ENCODE measurements around the gene BCLAF1.
"Not testable (repeated sequence)": the region's sequence is repeated elsewhere in the genome, so short reads cannot be mapped to it uniquely, and the experiment has no call there.

The BCLAF1 gene

DNA sequence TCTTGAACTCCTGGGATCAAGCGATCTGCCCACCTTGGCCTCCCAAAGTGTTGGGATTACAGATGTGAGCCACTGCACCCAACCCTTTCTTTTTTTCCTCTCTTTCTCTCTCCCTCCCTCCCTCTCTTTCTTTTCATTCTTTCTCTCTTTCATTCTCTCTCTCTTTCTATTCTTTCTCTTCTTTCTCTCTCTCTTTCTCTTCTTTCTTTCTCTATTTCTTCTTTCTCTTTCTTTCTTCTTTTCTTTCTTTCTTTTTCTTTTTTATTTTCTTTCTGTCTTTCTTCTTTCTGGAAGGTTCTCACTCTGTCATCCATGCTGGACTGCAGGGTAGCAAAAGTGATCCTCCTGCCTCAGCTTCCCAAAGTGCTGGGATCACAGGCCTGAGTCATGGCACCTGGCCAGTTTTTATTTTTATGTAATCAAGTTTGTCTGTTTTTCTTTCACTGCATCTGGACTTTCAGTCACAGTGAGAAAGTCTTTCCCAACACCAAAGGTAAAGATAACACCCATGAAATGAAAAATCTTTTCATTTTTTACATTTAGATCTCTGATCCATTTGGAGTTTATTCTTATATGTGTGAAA lies 20.2 kb upstream of the BCLAF1 start:
- no peak for DNase-seq (ENCODE audit: low read depth in 2 of 2)

DNA sequence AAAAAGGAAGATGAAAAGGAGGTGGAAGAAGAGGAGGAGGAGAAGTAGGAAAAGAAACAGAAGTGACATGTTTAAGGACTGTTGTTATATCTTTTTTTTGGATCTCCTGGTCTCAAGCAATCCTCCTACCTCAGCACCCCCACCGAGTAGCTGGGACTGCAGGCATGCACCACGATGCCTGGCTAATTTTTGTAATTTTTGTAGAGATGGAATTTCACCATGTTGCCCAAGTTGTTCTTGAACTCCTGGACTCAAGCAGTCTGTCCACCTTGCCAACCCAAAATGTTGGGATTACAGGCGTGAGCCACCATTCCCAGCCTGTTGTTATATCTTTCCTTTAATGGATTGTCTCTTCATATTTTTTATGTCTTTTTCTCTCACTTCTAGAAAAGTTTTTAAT lies 19.5 kb upstream of the BCLAF1 start:
- DNase-seq (ENCODE audit: low read depth in 2 of 2): no peak

DNA sequence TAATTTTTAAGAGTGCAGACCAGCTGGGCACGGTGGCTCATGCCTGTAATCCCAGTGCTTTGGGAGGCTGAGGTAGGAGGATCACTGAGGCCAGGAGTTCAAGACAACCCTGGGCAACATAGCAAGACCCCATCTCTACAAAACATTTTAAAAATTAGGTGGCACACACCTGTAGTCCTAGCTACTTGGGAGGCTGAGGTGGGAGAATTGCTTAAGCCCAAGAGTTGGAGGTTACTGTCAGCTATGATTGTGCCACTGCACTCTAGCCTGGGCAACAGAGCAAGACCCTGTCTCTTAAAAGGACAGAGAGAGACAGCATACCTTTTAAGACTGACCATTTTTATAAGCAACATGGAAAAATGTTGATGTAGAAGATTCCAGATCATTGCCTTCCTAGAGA lies 18.8 kb upstream of the BCLAF1 start:
- DNase-seq (ENCODE audit: low read depth in 2 of 2): not testable (repeated sequence)

DNA sequence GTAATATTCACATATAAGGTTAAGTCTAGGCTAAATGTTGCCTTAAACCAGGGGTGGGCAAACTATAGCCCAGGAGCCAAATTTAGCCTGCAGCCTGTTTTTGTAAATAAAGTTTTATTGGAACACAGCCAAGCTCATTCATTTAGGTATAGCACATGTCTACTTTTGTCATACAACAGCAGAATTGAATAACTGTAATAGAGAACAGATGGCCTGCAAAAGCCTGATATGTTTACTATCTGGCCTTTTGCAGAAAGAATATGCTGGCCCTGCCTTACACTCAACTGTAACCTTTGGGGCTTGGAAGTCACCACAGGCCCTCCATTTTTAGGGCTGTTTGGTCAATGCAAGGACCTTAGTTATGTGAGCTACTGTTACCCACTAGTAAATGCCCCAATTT lies 17.7 kb upstream of the BCLAF1 start:
- DNase-seq (ENCODE audit: low read depth in 2 of 2): no peak

DNA sequence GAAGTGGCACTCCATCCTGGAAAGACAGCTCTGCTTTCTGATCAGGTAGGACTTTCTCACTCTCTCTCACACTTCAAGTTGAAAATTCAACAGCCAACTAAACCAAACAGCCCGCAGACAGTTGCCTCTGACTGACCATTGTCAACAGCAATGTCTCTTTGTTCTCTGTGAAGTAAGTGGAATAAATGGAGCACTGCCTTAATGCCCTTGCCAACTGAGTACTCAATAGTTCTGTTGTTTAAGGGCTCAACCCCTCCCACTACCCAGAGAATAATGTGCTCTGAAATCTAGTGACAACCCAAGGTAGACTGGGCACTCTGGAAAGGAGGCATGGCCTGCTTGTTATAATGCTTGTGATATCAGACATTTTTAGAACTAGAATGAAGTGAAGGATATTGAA lies 16.8 kb upstream of the BCLAF1 start:
- no peak for DNase-seq (ENCODE audit: low read depth in 2 of 2)

DNA sequence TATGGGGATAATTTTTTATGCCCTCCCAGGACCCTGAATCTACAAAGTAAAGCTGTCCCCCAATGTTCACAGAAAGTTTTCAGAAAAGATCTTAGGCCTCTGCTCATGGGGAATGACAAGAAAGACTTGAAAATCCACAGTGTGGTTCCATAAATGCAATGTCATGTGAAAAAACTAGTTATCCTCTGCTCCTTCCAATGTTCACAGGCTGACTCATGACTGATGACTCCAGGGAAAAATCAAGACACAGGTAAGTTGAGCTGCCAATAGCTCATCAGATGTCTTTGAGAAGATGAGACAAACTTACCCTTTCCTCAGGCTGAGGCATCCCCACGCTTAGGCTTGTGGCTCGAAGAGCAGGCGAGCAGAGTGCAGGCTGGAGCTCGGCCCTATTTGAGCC lies 14.8 kb upstream of the BCLAF1 start:
- DNase-seq (ENCODE audit: low read depth in 2 of 2): no peak

DNA sequence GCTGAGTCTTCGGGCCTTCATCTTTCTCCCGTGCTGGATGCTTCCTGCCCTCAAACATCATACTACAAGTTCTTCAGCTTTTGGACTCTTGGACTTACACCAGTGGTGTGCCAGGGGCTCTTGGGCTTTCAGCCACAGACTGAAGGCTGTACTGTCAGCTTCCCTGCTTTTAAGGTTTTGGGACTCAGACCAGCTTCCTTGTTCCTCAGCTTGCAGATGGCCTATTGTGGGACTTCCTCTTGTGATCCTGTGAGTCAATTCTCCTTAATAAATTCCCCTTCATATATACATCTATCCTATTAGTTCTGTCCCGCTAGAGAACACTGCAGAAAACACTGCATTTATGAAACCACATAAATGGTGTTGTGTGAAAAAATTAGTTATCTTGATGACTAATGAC lies 13.9 kb upstream of the BCLAF1 start:
- no peak for DNase-seq (ENCODE audit: low read depth in 2 of 2)

DNA sequence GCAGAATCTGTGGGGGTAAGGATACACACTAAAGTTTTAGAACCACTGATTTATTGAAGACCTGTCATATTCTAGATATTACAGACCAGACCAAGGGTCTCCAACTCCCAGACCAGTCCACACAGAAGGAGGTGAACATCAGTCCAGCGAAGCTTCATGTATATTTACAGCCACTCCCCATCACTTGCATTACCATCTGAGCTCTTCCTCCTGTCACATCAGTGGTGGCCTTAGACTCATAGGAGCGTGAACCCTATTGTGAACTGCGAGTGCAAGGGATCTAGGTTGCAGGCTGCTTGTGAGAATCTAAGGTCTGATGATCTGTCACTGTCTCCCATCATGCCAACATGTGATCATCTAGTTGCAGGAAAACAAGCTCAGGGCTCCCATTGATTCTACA lies 5.0 kb upstream of the BCLAF1 start:
- no peak for DNase-seq (ENCODE audit: low read depth in 2 of 2)

DNA sequence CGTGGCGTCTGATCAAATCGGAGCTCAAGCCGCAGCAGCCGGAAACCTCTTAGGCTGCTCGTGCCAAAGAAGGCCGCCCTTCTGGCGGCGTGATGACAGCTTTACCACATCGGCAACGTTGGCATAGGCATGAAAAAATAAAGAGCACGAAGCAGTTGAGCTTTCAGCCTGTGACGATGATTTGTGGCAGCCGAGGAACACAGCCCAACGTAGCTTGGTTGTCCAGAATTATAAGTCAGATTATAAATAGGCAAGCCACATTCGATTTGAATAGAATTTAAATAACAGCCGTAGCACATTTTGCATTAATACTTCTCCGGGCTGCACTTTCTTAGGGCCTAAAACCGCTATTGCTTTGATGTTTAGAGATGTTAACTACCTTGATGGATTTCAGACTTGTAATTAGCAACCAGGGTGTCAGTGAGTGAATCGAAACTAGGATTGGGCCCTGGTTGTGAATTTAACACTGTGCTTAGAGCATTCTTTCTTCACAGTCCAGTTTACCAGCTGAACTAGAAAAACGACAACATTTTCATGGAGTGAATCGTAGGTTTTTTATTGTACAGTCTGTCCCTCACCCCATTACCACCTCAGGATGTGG lies 864 bp upstream of the BCLAF1 start:
- DNase-seq (ENCODE audit: low read depth in 2 of 2): peak; percentile 48 to 69

DNA sequence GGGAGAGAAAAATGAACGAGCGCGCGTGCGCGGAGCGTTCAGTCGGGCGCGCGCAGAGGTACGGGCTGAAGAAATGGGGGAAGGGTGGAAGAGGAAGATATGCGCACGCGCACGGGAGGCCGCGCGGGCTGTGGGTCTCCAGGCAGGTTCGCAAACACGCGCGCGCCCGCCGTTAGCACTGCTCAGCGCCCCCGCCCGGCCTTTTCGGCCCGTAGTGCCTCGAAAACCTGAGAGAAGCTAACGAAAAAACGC lies 393 bp downstream of the BCLAF1 start:
- DNase-seq (ENCODE audit: low read depth in 2 of 2): peak; percentile 84 to 85

DNA sequence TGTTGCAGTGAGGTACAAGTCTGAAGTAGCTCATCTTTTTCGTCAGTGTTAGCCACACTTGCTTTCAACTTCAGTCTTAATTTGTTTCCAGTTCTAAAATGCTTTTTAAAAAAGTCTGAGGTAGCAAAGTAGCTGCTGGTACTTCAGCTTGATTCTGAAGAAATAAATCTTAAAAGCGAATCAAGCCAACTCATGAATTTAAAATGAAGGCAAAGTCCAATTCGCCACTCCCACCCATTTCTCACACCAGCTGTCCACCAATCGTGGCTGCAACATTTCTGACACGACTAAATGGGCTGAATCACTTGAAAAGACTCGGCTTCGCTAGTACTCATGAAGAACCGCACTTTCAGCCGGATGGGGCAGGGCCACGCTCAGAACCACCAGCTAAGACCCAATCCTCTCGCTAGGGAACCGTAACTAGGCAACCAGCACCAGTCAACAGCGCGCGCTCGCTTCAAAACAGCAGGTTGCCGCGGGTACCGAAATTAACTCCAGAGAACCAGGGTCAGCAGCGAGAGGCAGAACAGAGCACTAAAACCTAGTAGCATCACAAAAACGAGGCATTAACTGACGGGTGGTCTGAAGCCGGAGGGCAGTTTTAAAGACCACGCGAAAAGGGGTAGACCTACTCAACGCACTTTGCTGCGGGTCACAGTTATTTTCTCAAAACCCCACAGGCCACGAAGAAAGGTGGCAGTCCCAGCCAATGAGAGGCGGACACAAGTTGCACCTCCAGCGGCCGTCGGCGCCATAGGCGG lies 900 bp downstream of the BCLAF1 start:
- DNase-seq (ENCODE audit: low read depth in 2 of 2): peak; percentile 68 to 80

DNA sequence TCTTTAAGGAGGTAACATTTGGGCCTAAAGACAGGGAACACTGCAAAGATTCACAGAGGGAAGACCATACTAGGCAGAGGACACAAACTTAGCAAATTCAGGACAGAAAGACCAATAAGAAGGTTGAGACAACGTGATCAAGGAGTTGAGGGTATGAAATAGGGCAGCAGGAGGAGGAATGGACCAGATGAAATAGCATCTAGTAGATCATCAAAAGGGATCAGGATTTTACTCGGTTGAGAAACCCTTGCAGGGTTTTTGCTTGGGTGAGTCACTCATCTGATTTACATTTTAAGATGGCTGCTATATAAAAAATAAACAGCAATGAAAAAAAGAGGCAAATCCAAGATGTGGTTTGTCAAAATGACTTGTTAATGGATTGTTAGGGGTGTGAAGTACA lies 4.7 kb downstream of the BCLAF1 start:
- no peak for DNase-seq (ENCODE audit: low read depth in 2 of 2)

DNA sequence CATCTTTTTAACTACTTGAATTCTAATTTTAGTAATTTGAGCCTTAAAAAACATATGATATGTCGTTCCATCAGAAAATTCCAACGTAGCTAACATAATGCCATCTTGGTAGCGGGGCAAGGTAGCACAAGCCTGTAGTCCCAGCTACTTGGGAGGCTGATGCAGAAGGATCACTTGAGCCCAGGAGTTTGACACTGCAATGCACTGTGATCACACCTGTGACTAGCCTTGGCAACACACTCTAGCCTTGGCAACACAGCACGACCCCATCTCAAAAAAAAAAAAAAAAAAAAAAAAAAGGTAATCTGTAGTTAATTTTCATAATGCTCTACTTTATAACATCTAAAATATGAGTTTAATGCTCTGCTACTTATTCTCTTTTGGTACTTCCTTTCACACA lies 6.7 kb downstream of the BCLAF1 start:
- DNase-seq (ENCODE audit: low read depth in 2 of 2): no peak

DNA sequence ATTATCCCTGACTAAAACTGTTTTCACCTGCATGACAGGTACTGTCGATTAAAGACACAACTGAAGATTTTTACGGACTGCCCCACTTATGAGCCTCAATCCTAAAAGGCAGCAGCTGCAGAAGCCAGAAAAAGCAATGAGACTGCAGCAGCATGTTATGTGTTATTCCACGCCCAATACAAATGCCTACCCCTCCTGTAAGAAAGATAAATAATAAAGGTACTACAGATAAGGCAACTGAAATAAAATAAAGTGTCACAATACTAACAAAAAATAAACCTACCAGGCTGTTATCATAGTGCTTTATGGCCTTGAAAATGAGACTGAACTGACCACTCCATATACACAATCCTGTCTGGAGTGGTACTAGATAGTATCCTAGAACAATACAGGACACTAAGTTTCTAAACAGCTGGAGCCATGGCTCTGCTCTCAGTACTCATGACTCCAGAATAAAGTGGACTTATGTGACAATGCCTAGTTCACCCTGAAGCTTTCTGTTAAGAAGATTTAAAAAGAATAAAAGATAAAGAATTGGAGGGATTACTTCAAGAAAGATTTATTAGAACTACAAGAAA lies 9.5 kb downstream of the BCLAF1 start:
- DNase-seq (ENCODE audit: low read depth in 2 of 2): no peak

DNA sequence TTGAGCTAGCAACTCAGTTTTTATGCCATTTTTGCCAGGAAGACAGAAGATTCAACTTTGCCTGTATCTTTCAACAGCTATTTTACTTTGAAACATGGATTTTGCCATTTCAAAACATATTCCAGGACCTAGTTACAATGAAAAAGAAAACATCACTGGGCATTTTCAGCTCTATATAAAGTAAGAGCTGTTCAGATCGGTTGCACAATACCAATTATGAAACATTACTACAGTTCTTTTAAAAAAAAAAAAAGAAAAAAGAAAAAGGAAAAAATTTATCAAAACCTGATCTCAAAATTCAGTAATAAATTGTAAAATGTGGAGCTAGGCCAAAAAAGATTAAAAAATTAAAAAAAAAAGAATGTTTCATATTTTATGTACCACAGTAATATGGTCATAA lies 15.6 kb downstream of the BCLAF1 start:
- DNase-seq (ENCODE audit: low read depth in 2 of 2): no peak

DNA sequence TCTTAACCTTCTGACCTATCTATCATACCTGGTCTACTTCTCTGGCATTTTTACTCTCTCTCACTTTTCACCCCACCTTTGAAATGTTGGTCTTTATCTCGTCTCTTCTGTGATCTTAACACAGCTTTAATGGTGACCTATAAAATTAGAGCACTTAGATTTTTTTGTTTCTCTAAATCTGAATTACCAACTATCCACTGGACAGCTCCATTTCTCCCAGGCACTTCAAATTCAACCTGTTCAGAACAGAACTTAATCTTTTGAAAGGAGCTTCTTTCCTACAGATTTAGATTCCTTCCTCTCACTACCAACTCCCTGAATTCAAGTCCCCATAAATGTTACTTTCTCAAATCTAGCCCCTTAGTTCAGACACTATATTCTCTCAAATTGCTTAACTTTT lies 24.5 kb downstream of the BCLAF1 start:
- no peak for DNase-seq (ENCODE audit: low read depth in 2 of 2)

DNA sequence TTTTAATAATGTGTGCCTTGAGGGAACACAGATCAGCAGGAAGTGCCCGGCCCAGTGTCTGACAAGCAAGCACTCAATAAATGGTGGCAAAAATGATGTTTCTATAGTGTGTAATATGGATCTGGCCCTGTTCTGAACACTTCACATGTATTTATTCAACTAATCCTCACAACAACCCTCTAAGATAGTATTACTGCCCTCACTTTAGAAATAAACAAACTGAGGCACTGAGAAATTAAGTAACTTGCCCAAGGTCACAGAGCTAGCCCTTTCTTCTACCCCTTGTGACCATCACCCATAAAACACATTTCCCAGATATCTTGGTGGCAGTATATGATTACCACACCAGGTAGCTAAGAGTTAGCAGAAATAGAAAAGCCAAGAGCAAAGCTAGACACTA lies 26.7 kb downstream of the BCLAF1 start:
- no peak for DNase-seq (ENCODE audit: low read depth in 2 of 2)

DNA sequence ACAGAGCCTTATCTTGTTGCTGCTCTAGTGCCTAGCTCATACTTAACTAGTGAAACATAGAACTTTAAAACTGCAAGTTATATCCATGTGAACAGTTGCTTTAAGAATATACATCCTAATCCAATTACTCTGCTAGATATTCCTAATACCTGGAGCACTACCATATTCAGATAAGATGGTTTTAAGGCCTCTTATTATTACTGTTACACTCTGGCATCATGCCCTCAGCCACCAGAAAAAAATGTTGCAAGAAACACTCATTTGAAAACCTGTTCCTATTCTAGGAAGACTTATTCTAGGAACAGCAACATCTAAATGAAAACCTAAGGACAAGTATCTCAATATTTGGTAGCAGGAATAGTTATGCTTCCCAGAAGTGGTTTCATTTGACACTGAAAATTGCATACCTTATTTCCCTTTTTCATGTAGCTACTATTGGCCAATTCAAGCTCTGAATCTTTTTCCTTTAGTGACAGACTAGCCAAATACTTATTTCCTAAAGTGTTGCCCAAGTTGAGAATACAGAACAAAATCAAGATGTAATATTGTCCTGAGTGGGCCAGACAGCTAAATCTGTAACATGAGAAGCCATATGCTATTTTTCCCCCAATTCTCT lies 34.7 kb downstream of the BCLAF1 start:
- no peak for DNase-seq (ENCODE audit: low read depth in 2 of 2)

DNA sequence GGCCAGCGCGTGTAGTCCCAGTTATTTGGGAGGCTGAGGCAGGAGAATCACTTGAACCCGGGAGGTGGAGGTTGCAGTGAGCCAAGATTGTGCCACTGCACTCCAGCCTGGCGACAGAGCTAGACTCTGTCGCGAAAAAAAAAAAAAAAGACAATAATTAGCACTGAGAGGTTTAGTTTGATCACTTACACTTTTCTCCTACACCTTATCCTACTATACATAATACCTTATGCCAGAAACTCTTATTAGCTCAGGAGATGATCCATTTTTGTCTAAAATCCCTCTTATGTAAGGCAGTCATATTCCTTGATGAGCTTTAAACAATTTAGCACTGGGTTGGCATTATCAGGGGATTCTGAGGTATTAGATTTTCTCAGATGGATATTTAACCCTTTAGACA lies 35.9 kb downstream of the BCLAF1 start:
- no peak for DNase-seq (ENCODE audit: low read depth in 2 of 2)

DNA sequence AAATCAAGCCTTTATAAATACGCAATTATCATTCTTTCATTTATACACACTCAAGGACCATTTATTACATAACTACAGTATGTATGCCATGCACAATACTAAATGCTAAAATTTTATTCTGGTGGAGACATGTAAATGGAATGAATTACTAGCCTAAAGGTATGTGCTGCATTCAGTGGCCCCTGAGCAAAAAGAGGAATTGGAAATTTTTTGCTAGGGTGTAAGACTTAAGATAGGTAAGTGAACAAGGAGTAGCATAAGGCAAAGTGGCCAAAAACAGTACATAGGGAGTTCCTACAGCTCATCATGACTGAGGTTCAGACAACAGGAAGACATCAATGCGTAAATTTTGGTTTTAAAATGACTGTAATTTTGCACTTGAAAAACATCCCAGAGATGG lies 37.2 kb downstream of the BCLAF1 start:
- no peak for DNase-seq (ENCODE audit: low read depth in 2 of 2)

DNA sequence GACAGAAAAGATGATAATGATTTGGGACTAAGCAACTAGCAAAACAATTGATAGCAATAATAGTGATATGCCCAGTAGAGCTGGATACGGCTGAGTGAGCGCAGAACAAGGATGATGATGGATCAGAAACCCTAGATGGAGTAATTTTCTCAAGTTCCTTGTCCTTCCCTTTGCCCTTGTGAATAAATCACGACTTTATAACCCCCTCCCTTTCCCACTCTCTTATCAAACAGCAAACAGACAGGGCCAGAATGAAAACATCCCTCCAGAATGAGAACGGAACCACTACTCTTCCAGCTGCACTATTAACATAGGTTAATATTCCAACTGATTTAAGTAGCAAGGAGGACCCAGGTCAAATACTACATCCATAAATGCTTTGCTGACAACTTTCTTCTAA lies 38.3 kb downstream of the BCLAF1 start:
- no peak for DNase-seq (ENCODE audit: low read depth in 2 of 2)

DNA sequence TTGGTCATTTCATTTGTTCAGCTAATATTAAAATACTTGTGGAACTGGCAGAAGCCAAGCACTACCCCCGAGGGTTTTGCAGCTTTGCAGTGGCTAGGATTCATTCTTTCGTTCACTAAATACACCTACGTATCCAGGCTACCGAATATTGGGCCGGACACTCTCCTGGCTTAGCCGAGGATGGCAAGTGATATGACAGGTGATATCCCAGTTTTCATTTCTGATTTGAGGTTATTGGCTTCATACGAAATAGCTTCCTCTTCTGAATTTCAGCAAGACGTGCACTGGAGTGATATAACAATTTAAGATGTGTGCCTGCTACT lies 39.0 kb downstream of the BCLAF1 start:
- no peak for DNase-seq (ENCODE audit: low read depth in 2 of 2)

Data from activated CD8-positive, alpha-beta memory T cell treated with anti-CD3 and anti-CD28 coated beads for 4 hours (primary cell).